Spleen (tissue), 11 donors: ENCODE measurements around the gene LYRM4. TPM values are rescaled to one million over a fixed set of nuclear protein-coding genes. Genes with fewer than 3 reads are reported as not detected.

Source experiments
- DNase-seq: peaks from one replicate; pipeline ENCODE4 v3.0.0-alpha.2; 2020
- H3K27ac ChIP-seq, 8 donors: fragments of 200-600 bp; sonication (generic) in 7 of 8; 1 replicate in 4 of 8; 2 replicates in 4 of 8; pipeline versions ENCODE4 v1.5.0 to v1.8.0; 2016 to 2021; ENCODE audit warnings: inconsistent platforms in 4 of 8, mild to moderate bottlenecking in 4 of 8, moderate library complexity in 1 of 8
- H3K27me3 ChIP-seq, 7 donors: fragments of 200-600 bp; sonication (generic) in 6 of 7; replicated peaks in 1 of 7; 1 replicate in 4 of 7; 2 replicates in 3 of 7; pipeline versions ENCODE4 v1.5.0 to v1.8.0; 2016 to 2021; ENCODE audit warnings: inconsistent platforms in 3 of 7, mild to moderate bottlenecking in 1 of 7
- H3K36me3 ChIP-seq, 6 donors: fragments of 200-600 bp; sonication (generic) in 5 of 6; 1 replicate in 4 of 6; 2 replicates in 2 of 6; pipeline versions ENCODE4 v1.5.0 to v1.8.0; 2016 to 2021; ENCODE audit warnings: inconsistent platforms in 2 of 6
- H3K4me1 ChIP-seq, 6 donors: fragments of 200-600 bp; sonication (generic) in 5 of 6; 1 replicate in 3 of 6; 2 replicates in 3 of 6; pipeline versions ENCODE4 v1.5.0 to v1.8.0; 2016 to 2021; ENCODE audit warnings: inconsistent platforms in 3 of 6
- H3K4me3 ChIP-seq, 8 donors: fragments of 200-600 bp; sonication (generic) in 7 of 8; 1 replicate in 4 of 8; 2 replicates in 4 of 8; pipeline versions ENCODE4 v1.5.0 to v1.8.0; 2016 to 2021; ENCODE audit warnings: inconsistent platforms in 4 of 8, mild to moderate bottlenecking in 4 of 8, moderate library complexity in 2 of 8
- H3K9me3 ChIP-seq, 8 donors: fragments of 200-600 bp; sonication (generic) in 7 of 8; 1 replicate in 4 of 8; 2 replicates in 4 of 8; pipeline versions ENCODE4 v1.5.0 to v1.8.0; 2016 to 2021; ENCODE audit warnings: inconsistent platforms in 4 of 8
- CTCF ChIP-seq, 11 experiments: fragments of 200-600 bp in 7 of 11; fragments of 450-650 bp in 4 of 11; sonication (generic) in 4 of 11; IDR thresholded peaks in 8 of 11; conservative IDR thresholded peaks in 3 of 11; 1 replicate in 7 of 11; 2 replicates in 4 of 11; pipeline versions ENCODE4 v1.4.0 to v1.8.0; 2016 to 2021; ENCODE audit warnings: antibody characterized with exemption in 11 of 11, inconsistent platforms in 4 of 11, mild to moderate bottlenecking in 1 of 11
- POLR2A ChIP-seq, 3 donors: fragments of 450-650 bp; IDR thresholded peaks; one replicate each; pipeline ENCODE4 v1.5.1; 2017; ENCODE audit warnings: antibody characterized with exemption in 3 of 3, mild to moderate bottlenecking in 1 of 3
- POLR2AphosphoS5 ChIP-seq, 3 donors: sonication (generic); formaldehyde crosslinking; IDR thresholded peaks; one replicate each; pipeline ENCODE4 v1.5.1; 2017; ENCODE audit warnings: antibody characterized with exemption in 3 of 3
- WGBS, 5 donors: extraction: QIAGEN DNeasy Blood & Tissue Kit in 3 of 5; methylation state at CpG; one replicate each; pipeline versions ENCODE4 v1.1.5 to v1.1.7; 2013 to 2018; 5-methylcytosine and 5-hydroxymethylcytosine counted together
- intact Hi-C: fragments of 100-400 bp; cut with DNase I; formaldehyde crosslinking; loops from one replicate; pipeline ENCODE4 v1.15.0; 2023; ENCODE audit warnings: low total_unique reads
- polyA plus RNA-seq, 3 donors: library from polyadenylated mRNA; stranded (reverse); fragments of 200-250 nt; gene quantifications; one replicate each; pipeline ENCODE4 v1.2.1, GENCODE V29; 2013
- total RNA-seq, 7 donors: library from RNA; depleted of rRNA in 3 of 7; stranded (reverse); fragments of >200 nt in 3 of 7; fragmentation: NEBNext Ultra II Directional in 4 of 7; extraction: Animal tissue kit (Norgen Biotek cat#: 25700) in 4 of 7; gene quantifications; one replicate each; pipeline versions ENCODE4 v1.1.0 to v1.2.1, GENCODE V29; 2016 to 2021
- donor health status: healthy with polysubstance abuse.
- donor health status: DM: no; HTN: no; CAD: no; lungs with moderate emphysema.
- donor health status: DM: no; HTN: no; CAD: no.
- donor health status: Bipolar disorder and iron deficiency.
- donor health status: healthy.
- donor health status: DM: no; HTN: no; CAD: no.
- donor health status: DM: yes; HTN: yes; CAD: no.

The LYRM4 gene
- total and polyA plus RNA-seq, 10 donors = 32.1 to 58.1 (median 38.7) TPM

- WGBS, 5 donors = 89 to 95% (median 91%) methylated on average over 10 of the region's 10 CpGs
- Histone ChIP-seq H3K4me1 (peaks cover 0 to 17% (median 0%) of the 10 kb centered on the region in 6 donors), H3K27me3 (no peaks in the 10 kb centered on the region), H3K4me3 (no peak overlapping the region), H3K36me3 (peaks cover 0 to 5% (median 0%) of the 10 kb centered on the region in 6 donors), H3K9me3 (no peaks in the 10 kb centered on the region), H3K27ac (no peak overlapping the region)
- TF ChIP-seq POLR2AphosphoS5 (IDR thresholded peaks at IDR 0.05) (no peak), CTCF (IDR thresholded peaks at IDR 0.05 in 8 of 11, conservative IDR thresholded peaks at IDR 0.05 in 3 of 11) (no peak), POLR2A (IDR thresholded peaks at IDR 0.05) (no peak)
- intact Hi-C loops = no loop called here
- no peak for DNase-seq
These were observed 140.7 kb downstream of the LYRM4 start for GRCh38 chr6:5120011-5120410.

DNA sequence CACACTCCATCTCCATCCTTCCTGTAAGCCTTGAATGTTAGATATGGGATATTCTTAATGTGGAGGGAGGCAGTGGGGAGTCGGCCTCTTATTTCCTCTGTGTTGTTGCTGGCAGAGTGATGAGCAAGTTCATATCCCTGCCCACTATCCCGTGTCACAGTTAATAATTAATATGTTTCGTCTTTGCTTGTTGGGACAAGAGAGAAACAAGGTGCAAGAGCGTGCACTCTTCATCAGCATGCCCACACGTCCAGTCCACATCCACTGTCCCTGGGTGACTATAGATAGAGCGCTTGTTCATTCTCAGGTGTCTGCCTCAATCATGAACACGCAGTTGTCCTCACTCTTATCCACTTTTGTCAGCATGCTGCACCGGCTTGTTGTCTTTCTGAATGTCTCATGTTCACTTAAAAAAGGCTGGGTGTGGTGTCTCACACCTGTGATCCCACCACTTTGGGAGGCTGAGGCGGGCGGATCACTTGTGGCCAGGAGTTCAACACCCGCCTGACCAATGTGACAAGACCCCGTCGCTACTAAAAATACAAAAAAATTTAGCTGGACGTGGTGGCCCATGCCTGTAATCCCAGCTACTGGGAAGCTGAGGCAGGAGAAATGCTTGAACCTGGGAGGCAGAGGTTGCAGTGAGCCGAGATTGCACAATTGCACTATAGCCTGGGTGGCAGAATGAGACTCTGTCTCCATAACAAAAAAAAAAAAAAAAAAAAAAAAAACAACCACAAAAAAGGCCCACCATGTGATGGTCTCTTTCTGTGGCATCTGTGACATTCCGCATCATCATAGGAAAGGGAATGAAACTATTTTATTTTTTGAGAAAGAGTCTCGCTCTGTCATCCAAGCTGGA is 141.4 kb downstream of the LYRM4 start:
- Histone ChIP-seq H3K36me3 (peaks cover 0 to 5% (median 0%) of the 10 kb centered on the region in 6 donors), H3K9me3 (no peaks in the 10 kb centered on the region), H3K27me3 (no peaks in the 10 kb centered on the region), H3K27ac (no peak overlapping the region), H3K4me3 (no peak overlapping the region), H3K4me1 (peaks cover 0 to 11% (median 0%) of the 10 kb centered on the region in 6 donors)
- intact Hi-C loops = no loop called here
- TF ChIP-seq POLR2AphosphoS5 (IDR thresholded peaks at IDR 0.05) = no peak
- no peak for TF ChIP-seq POLR2A (IDR thresholded peaks at IDR 0.05)
- TF ChIP-seq CTCF (IDR thresholded peaks at IDR 0.05 in 8 of 11, conservative IDR thresholded peaks at IDR 0.05 in 3 of 11) = no peak
- no peak for DNase-seq
- WGBS, 5 donors = 89 to 94% (median 92%) methylated on average over 17 of the region's 17 CpGs

DNA sequence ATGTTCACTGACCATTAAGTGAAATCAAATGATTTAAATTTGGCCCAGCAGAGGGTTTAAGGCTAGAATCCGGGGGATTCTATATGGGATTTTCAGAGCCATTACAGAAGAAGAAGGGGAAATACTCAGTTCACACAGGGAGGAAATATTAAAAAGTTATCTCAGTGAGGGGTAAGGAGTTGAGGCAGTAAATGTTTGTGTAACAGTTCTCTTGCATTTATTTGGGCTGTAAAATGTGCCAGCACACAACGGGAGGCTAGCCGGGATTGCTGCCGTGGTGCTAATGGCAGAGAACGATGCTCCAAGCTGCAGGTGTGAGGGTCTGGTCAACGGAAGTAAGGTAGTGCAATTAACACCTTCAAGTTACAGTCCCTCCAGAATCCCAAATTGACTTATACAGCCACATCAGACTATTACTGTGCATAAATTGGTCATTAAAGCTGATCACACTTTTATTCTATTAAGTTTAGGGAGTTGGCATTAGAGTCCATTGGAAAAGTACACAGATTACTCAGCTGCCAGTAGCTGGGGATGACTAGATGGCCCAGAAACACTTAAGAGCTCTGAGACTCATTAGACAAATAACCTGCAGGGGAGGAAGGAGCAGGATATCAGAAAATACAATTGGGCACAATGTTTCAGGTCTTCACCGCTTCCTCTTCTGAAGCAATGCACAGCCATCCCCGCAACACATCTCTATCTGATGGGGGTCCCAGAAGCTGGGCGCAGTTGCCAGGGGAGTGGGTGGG is 144.3 kb downstream of the LYRM4 start:
- Histone ChIP-seq H3K27ac (no peak overlapping the region), H3K36me3 (peaks cover 0 to 24% (median 4%) of the 10 kb centered on the region in 6 donors), H3K4me3 (no peak overlapping the region), H3K27me3 (no peaks in the 10 kb centered on the region), H3K4me1 (peaks cover 0 to 3% (median 0%) of the 10 kb centered on the region in 6 donors), H3K9me3 (no peaks in the 10 kb centered on the region)
- intact Hi-C loops = no loop called here
- TF ChIP-seq POLR2AphosphoS5 (IDR thresholded peaks at IDR 0.05) (no peak), CTCF (IDR thresholded peaks at IDR 0.05 in 8 of 11, conservative IDR thresholded peaks at IDR 0.05 in 3 of 11) (no peak), POLR2A (IDR thresholded peaks at IDR 0.05) (no peak)
- DNase-seq = no peak
- WGBS, 5 donors = 92 to 96% (median 93%) methylated on average over 9 of the region's 9 CpGs

DNA sequence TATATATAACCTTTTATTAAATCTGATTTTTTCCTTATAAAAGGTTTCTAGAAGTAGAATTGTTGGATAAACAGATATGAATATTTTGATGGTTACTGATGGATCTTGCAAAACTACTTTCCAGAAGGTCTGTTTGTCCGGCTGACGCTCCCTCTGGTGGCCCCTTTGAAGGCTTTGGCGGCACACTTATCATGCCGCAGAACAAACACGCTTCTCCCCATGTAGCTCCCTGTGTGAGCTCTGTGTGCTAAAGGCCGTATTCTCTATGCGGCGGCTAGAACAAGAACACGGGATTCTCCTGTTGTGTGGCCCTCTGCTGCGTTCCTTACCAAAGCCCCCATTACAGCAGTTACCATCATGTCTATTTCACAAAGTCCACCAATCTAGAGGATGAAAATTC is 145.6 kb downstream of the LYRM4 start:
- TF ChIP-seq CTCF (IDR thresholded peaks at IDR 0.05 in 8 of 11, conservative IDR thresholded peaks at IDR 0.05 in 3 of 11) = no peak
- TF ChIP-seq POLR2A (IDR thresholded peaks at IDR 0.05) = no peak
- TF ChIP-seq POLR2AphosphoS5 (IDR thresholded peaks at IDR 0.05) = no peak
- intact Hi-C loops = no loop called here
- no peak for DNase-seq
- Histone ChIP-seq H3K27me3 (no peaks in the 10 kb centered on the region), H3K36me3 (peaks cover 0 to 36% (median 12%) of the 10 kb centered on the region in 6 donors), H3K4me1 (peaks cover 0 to 3% (median 0%) of the 10 kb centered on the region in 6 donors), H3K27ac (no peak overlapping the region), H3K9me3 (no peaks in the 10 kb centered on the region), H3K4me3 (no peak overlapping the region)
- 83 to 96% (median 92%) methylated on average over 10 of the region's 10 CpGs for WGBS, 5 donors
